ENCODE results near the gene PPM1F. TPM values are rescaled to one million over a fixed set of nuclear protein-coding genes. Genes with fewer than 3 reads are reported as not detected.
A peak's percentile ranks its signal among the peaks of the same experiment; 100 is the strongest.

Gene PPM1F
- total and polyA plus RNA-seq, 2 donors (not counting 1 experiment from before 2014, with no cell fraction given), result 12.5 to 37.0 TPM

- DNase-seq (ENCODE audit: low read depth in 2 of 2), result peak; percentile 41 to 61
- TF ChIP-seq EZH2 (IDR thresholded peaks at IDR 0.05; ENCODE audit: low read length, missing control alignments) (no peak), CTCF (conservative IDR thresholded peaks at IDR 0.05 in 1 of 2, IDR thresholded peaks at IDR 0.05 in 1 of 2; ENCODE audit: low read depth in 1 of 2, low read length in 2 of 2) (no peak)
- no peak overlapping the region for H3K4me2 ChIP-seq (ENCODE audit: extremely low read depth, insufficient read depth, low read length)
- no peaks in the 10 kb centered on the region for H3K79me2 ChIP-seq (ENCODE audit: control insufficient read depth, insufficient read depth, low read length)
- H3K4me1 ChIP-seq (ENCODE audit: control insufficient read depth, extremely low read depth, insufficient read depth, low read length), result no peaks in the 10 kb centered on the region
- no peak overlapping the region for H2AFZ ChIP-seq (ENCODE audit: low read length)
- H3K4me3 ChIP-seq (replicated peaks in 1 of 4; ENCODE audit: control extremely low read depth in 1 of 4, insufficient read depth in 1 of 4, low read depth in 3 of 4, low read length in 4 of 4), result no peak overlapping the region
- H4K20me1 ChIP-seq (ENCODE audit: control insufficient read depth, extremely low read depth, insufficient read depth, low read length), result no peaks in the 10 kb centered on the region
- no peak overlapping the region for H3K9ac ChIP-seq (ENCODE audit: insufficient read depth, low read length)
- no peaks in the 10 kb centered on the region for H3K27me3 ChIP-seq (ENCODE audit: control insufficient read depth, insufficient read depth, low read length)
- H3K9me3 ChIP-seq (ENCODE audit: control insufficient read depth, insufficient read depth, low read depth, low read length), result no peaks in the 10 kb centered on the region
- peaks cover 38% of the 10 kb centered on the region for H3K36me3 ChIP-seq (ENCODE audit: control insufficient read depth, insufficient read depth, low read length)
- H3K27ac ChIP-seq (ENCODE audit: insufficient read depth, low read length), result no peak overlapping the region
These were observed 9.4 kb upstream of the PPM1F start for GRCh38 chr22:21961886-21962654.

- no peaks in the 10 kb centered on the region for H4K20me1 ChIP-seq (ENCODE audit: control insufficient read depth, extremely low read depth, insufficient read depth, low read length)
- no peak overlapping the region for H2AFZ ChIP-seq (ENCODE audit: low read length)
- no peaks in the 10 kb centered on the region for H3K79me2 ChIP-seq (ENCODE audit: control insufficient read depth, insufficient read depth, low read length)
- no peaks in the 10 kb centered on the region for H3K27me3 ChIP-seq (ENCODE audit: control insufficient read depth, insufficient read depth, low read length)
- no peak overlapping the region for H3K4me2 ChIP-seq (ENCODE audit: extremely low read depth, insufficient read depth, low read length)
- no peak for TF ChIP-seq CTCF (conservative IDR thresholded peaks at IDR 0.05 in 1 of 2, IDR thresholded peaks at IDR 0.05 in 1 of 2; ENCODE audit: low read depth in 1 of 2, low read length in 2 of 2)
- no peak for TF ChIP-seq EZH2 (IDR thresholded peaks at IDR 0.05; ENCODE audit: low read length, missing control alignments)
- H3K9me3 ChIP-seq (ENCODE audit: control insufficient read depth, insufficient read depth, low read depth, low read length), result no peaks in the 10 kb centered on the region
- H3K4me3 ChIP-seq (replicated peaks in 1 of 4; ENCODE audit: control extremely low read depth in 1 of 4, insufficient read depth in 1 of 4, low read depth in 3 of 4, low read length in 4 of 4), result no peak overlapping the region
- DNase-seq (ENCODE audit: low read depth in 2 of 2), result no peak
- H3K9ac ChIP-seq (ENCODE audit: insufficient read depth, low read length), result no peak overlapping the region
- no peak overlapping the region for H3K27ac ChIP-seq (ENCODE audit: insufficient read depth, low read length)
- peaks cover 32% of the 10 kb centered on the region for H3K36me3 ChIP-seq (ENCODE audit: control insufficient read depth, insufficient read depth, low read length)
- no peaks in the 10 kb centered on the region for H3K4me1 ChIP-seq (ENCODE audit: control insufficient read depth, extremely low read depth, insufficient read depth, low read length)
These were observed 8.6 kb upstream of the PPM1F start for GRCh38 chr22:21961127-21961867.
